CD14-positive monocyte (primary cell): ENCODE results near the gene CREB3L1. TPM values are rescaled to one million over a fixed set of nuclear protein-coding genes. Genes with fewer than 3 reads are reported as not detected.

Experiments used
- DNase-seq, 3 donors: peaks; one replicate each; pipeline ENCODE4 v3.0.0-alpha.2; 2011 to 2022
- H2AFZ ChIP-seq: 2 replicates; pipeline ENCODE4 v1.6.0; 2012; ENCODE audit warnings: mild to moderate bottlenecking, low read depth, low read length, inconsistent platforms; ENCODE audit not compliant: insufficient read depth, poor library complexity, severe bottlenecking
- H3K27ac ChIP-seq, 2 donors: 1 replicate in 1 of 2; 2 replicates in 1 of 2; pipeline ENCODE4 v1.5.1; 2012 to 2013; ENCODE audit warnings: low read length in 2 of 2, control low read depth in 1 of 2, inconsistent platforms in 1 of 2, low read depth in 1 of 2, mild to moderate bottlenecking in 1 of 2
- H3K27me3 ChIP-seq, 2 donors: one replicate each; pipeline versions ENCODE4 v1.6.0 to v1.6.1; 2011 to 2013; ENCODE audit warnings: low read length in 2 of 2; ENCODE audit not compliant: control insufficient read depth in 2 of 2, insufficient read depth in 2 of 2
- H3K36me3 ChIP-seq, 2 donors: replicated peaks in 1 of 2; 1 replicate in 1 of 2; 2 replicates in 1 of 2; pipeline versions ENCODE4 v1.5.1 to v1.6.1; 2012 to 2013; ENCODE audit warnings: low read length in 2 of 2, control low read depth in 1 of 2, inconsistent platforms in 1 of 2, mild to moderate bottlenecking in 1 of 2; ENCODE audit not compliant: insufficient read depth in 2 of 2, control insufficient read depth in 1 of 2
- H3K4me1 ChIP-seq, 2 donors: 1 replicate in 1 of 2; 2 replicates in 1 of 2; pipeline versions ENCODE4 v1.5.1 to v1.6.1; 2012 to 2013; ENCODE audit warnings: low read length in 2 of 2, control low read depth in 1 of 2, inconsistent platforms in 1 of 2, mild to moderate bottlenecking in 1 of 2, moderate library complexity in 1 of 2; ENCODE audit not compliant: insufficient read depth in 2 of 2, control insufficient read depth in 1 of 2
- H3K4me2 ChIP-seq: replicated peaks from 2 replicates; pipeline ENCODE3; 2012; ENCODE audit warnings: low read length, moderate library complexity, mild to moderate bottlenecking; ENCODE audit not compliant: poor library complexity, severe bottlenecking; ENCODE audit errors: extremely low read depth
- H3K4me3 ChIP-seq, 3 experiments: fragments of 200-600 bp in 1 of 3; sonication (generic) in 1 of 3; replicated peaks in 1 of 3; 1 replicate in 2 of 3; 2 replicates in 1 of 3; pipeline ENCODE4 v1.5.1; 2011 to 2013; ENCODE audit warnings: low read length in 3 of 3, mild to moderate bottlenecking in 3 of 3, control low read depth in 2 of 3, low read depth in 2 of 3, inconsistent platforms in 1 of 3, moderate library complexity in 1 of 3
- H3K79me2 ChIP-seq: 2 replicates; pipeline ENCODE4 v1.6.0; 2012; ENCODE audit warnings: mild to moderate bottlenecking, control low read depth, inconsistent platforms, low read length, moderate library complexity; ENCODE audit not compliant: insufficient read depth
- H3K9ac ChIP-seq: 2 replicates; pipeline ENCODE4 v1.6.0; 2017; ENCODE audit warnings: low read length, mild to moderate bottlenecking; ENCODE audit not compliant: insufficient read depth, poor library complexity, severe bottlenecking
- H3K9me3 ChIP-seq, 2 donors: replicated peaks in 1 of 2; 1 replicate in 1 of 2; 2 replicates in 1 of 2; pipeline versions ENCODE4 v1.5.1 to v1.6.1; 2012 to 2013; ENCODE audit warnings: low read length in 2 of 2, control low read depth in 1 of 2; ENCODE audit not compliant: control insufficient read depth in 1 of 2, insufficient read depth in 1 of 2
- H4K20me1 ChIP-seq: 2 replicates; pipeline ENCODE4 v1.6.0; 2012; ENCODE audit warnings: mild to moderate bottlenecking, low read length, control low read depth, moderate library complexity; ENCODE audit not compliant: insufficient read depth
- H3K27ac Mint-ChIP-seq, 7 donors: one replicate each; pipeline ENCODE4 v1.8.0; 2020; ENCODE audit warnings: mild to moderate bottlenecking in 7 of 7, mixed read lengths in 7 of 7, moderate library complexity in 6 of 7, inconsistent platforms in 2 of 7
- H3K27me3 Mint-ChIP-seq, 3 donors: one replicate each; pipeline ENCODE4 v1.8.0; 2021 to 2022; ENCODE audit warnings: low read depth in 3 of 3, mild to moderate bottlenecking in 3 of 3, mixed read lengths in 3 of 3, moderate library complexity in 3 of 3, inconsistent platforms in 1 of 3
- H3K36me3 Mint-ChIP-seq, 2 donors: one replicate each; pipeline ENCODE4 v1.8.0; 2020; ENCODE audit warnings: mixed read lengths in 2 of 2, inconsistent platforms in 1 of 2, mild to moderate bottlenecking in 1 of 2
- H3K4me1 Mint-ChIP-seq: one replicate; pipeline ENCODE4 v1.8.0; 2020; ENCODE audit warnings: mild to moderate bottlenecking, mixed read lengths
- H3K4me3 Mint-ChIP-seq, 2 donors: one replicate each; pipeline ENCODE4 v1.8.0; 2020; ENCODE audit warnings: mild to moderate bottlenecking in 2 of 2, mixed read lengths in 2 of 2, moderate library complexity in 1 of 2
- H3K9me3 Mint-ChIP-seq, 7 donors: one replicate each; pipeline ENCODE4 v1.8.0; 2020 to 2022; ENCODE audit warnings: mixed read lengths in 7 of 7, mild to moderate bottlenecking in 6 of 7, moderate library complexity in 6 of 7, inconsistent platforms in 2 of 7
- WGBS: methylation state at CpG from one replicate; pipeline ENCODE4 v1.1.5; 2013; ENCODE audit warnings: missing lambda C conversion rate; ENCODE audit not compliant: insufficient coverage; 5-methylcytosine and 5-hydroxymethylcytosine counted together
- intact Hi-C, 2 donors: fragments of 100-400 bp; cut with micrococcal nuclease; formaldehyde crosslinking; loops; one replicate each; pipeline versions ENCODE4 v1.15.0 to v1.15.1; 2023
- polyA plus RNA-seq, 3 donors: library from polyadenylated mRNA; depleted of rRNA in 1 of 3; unstranded in 2 of 3; stranded (reverse) in 1 of 3; fragments of 300-500 nt in 2 of 3; fragments of >200 nt in 1 of 3; fragmentation: Illumina TruSeq in 2 of 3; gene quantifications; 1 replicate in 2 of 3; 2 replicates in 1 of 3; pipeline ENCODE4 v1.2.3, GENCODE V29; 2012 to 2021
- TF ChIP-seq, protein P1 (sequence below): fragments of 200-600 bp; IDR thresholded peaks from one replicate; pipeline ENCODE4 v1.8.0; 2022; ENCODE audit warnings: antibody characterized with exemption, mild to moderate bottlenecking

Gene CREB3L1
- polyA plus RNA-seq, 3 donors: not detected

GRCh38 chr11:46341454-46341853 lies 64.0 kb downstream of the CREB3L1 start:
- Mint-ChIP-seq H3K4me1 (peaks cover 97% of the 10 kb centered on the region), H3K4me3 (no peak overlapping the region), H3K36me3 (peaks cover 0 to 4% of the 10 kb centered on the region in 2 donors), H3K27ac (peak overlapping the region in 4 of 7 donors; percentile 46 to 85 (median 68)), H3K27me3 (peaks cover 2 to 3% (median 3%) of the 10 kb centered on the region in 3 donors), H3K9me3 (peaks cover 0 to 4% (median 0%) of the 10 kb centered on the region in 7 donors)
- no peak for DNase-seq
- no peaks in the 10 kb centered on the region for H3K27me3 ChIP-seq
- H4K20me1 ChIP-seq: peaks cover 12% of the 10 kb centered on the region
- H3K79me2 ChIP-seq: peaks cover 36% of the 10 kb centered on the region
- no peak overlapping the region for H3K9ac ChIP-seq
- H3K4me3 ChIP-seq: no peak overlapping the region
- intact Hi-C loops: loop anchor here in 1 of 2 donors (10.0 kb wide), 1 partner anchor 217 kb away; the partner anchor contains the start of gene PHF21A
- TF ChIP-seq, protein P1, sequence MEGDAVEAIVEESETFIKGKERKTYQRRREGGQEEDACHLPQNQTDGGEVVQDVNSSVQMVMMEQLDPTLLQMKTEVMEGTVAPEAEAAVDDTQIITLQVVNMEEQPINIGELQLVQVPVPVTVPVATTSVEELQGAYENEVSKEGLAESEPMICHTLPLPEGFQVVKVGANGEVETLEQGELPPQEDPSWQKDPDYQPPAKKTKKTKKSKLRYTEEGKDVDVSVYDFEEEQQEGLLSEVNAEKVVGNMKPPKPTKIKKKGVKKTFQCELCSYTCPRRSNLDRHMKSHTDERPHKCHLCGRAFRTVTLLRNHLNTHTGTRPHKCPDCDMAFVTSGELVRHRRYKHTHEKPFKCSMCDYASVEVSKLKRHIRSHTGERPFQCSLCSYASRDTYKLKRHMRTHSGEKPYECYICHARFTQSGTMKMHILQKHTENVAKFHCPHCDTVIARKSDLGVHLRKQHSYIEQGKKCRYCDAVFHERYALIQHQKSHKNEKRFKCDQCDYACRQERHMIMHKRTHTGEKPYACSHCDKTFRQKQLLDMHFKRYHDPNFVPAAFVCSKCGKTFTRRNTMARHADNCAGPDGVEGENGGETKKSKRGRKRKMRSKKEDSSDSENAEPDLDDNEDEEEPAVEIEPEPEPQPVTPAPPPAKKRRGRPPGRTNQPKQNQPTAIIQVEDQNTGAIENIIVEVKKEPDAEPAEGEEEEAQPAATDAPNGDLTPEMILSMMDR: no peak
- H3K36me3 ChIP-seq: no peaks in the 10 kb centered on the region
- 96% methylated on average over 3 of the region's 3 CpGs for WGBS
- H3K9me3 ChIP-seq: no peaks in the 10 kb centered on the region
- H3K4me1 ChIP-seq: peaks cover 87 to 91% of the 10 kb centered on the region in 2 donors
- no peak overlapping the region for H3K4me2 ChIP-seq
- peak overlapping the region; percentile 43 to 59 for H3K27ac ChIP-seq
- peak overlapping the region; percentile 60 for H2AFZ ChIP-seq

GRCh38 chr11:46342239-46342638 lies 64.8 kb downstream of the CREB3L1 start:
- Histone ChIP-seq H3K27me3 (no peaks in the 10 kb centered on the region), H3K9ac (peak overlapping the region; percentile 19), H3K9me3 (no peaks in the 10 kb centered on the region), H3K36me3 (no peaks in the 10 kb centered on the region), H3K4me1 (peaks cover 81 to 89% of the 10 kb centered on the region in 2 donors), H3K4me3 (peak overlapping the region in 1 of 3 experiments; percentile 51), H4K20me1 (peaks cover 19% of the 10 kb centered on the region), H3K27ac (peak overlapping the region; percentile 43 to 59), H3K4me2 (peak overlapping the region; percentile 29), H3K79me2 (peaks cover 43% of the 10 kb centered on the region), H2AFZ (peak overlapping the region; percentile 60)
- Mint-ChIP-seq H3K27me3 (peaks cover 0 to 3% (median 3%) of the 10 kb centered on the region in 3 donors), H3K36me3 (peaks cover 0 to 4% of the 10 kb centered on the region in 2 donors), H3K9me3 (peaks cover 0 to 4% (median 0%) of the 10 kb centered on the region in 7 donors), H3K4me1 (peaks cover 94% of the 10 kb centered on the region), H3K4me3 (peak overlapping the region in 1 of 2 donors; percentile 65), H3K27ac (peak overlapping the region; percentile 50 to 89 (median 81))
- WGBS: 3% methylated on average over 3 of the region's 5 CpGs
- intact Hi-C loops: loop anchor here in 1 of 2 donors (10.0 kb wide), 1 partner anchor 217 kb away; the partner anchor contains the start of gene PHF21A
- peak in 1 of 3 donors; percentile 53 for DNase-seq
- TF ChIP-seq, protein P1: no peak
